K562 (cell line): ENCODE measurements around the gene PDK3. TPM values are rescaled to one million over a fixed set of nuclear protein-coding genes. Genes with fewer than 3 reads are reported as not detected.
A peak's percentile ranks its signal among the peaks of the same experiment; 100 is the strongest.

ENCODE experiments used
- ATAC-seq: fragments of 200-7000 bp; cut with Tn5 transposase; 3 replicates; pipeline ENCODE4 v1.9.1; 2020; ENCODE audit warnings: moderate library complexity
- BruUV-seq: library from RNA; stranded (reverse); fragments of 400-500 nt; replicated peaks from 2 replicates; lab custom pipeline; 2021; lab: Mats Ljungman, UMichigan
- CTCF ChIA-PET: fragments of 300-600 bp; formaldehyde crosslinking; extraction: SDS; loops from one replicate; lab custom pipeline; 2021; ENCODE audit warnings: low intra/inter-chr PET ratio; lab: Yijun Ruan, JAX
- POLR2A ChIA-PET: fragments of 300-600, 350-650 bp; sonication (Branson Sonifier 250); formaldehyde crosslinking; extraction: SDS; loops from one replicate; lab custom pipeline; 2021; ENCODE audit warnings: antibody characterized with exemption, inconsistent platforms; lab: Yijun Ruan, JAX
- DNase-seq, 4 experiments: peaks; one replicate each; pipeline versions ENCODE4 v3.0.0 to v3.0.0-alpha.2; 2011 to 2018; ENCODE audit warnings: low spot score in 3 of 4, mixed read lengths in 3 of 4; ENCODE audit errors: extremely low read depth in 1 of 4
- FAIRE-seq: peaks from 2 replicates; lab custom pipeline; 2011; peaks lifted over from hg19 to GRCh38; lab: Jason Lieb, UNC
- H2AFZ ChIP-seq: 2 replicates; pipeline ENCODE4 v1.6.0; 2011; ENCODE audit warnings: low read depth, low read length, control low read depth, inconsistent platforms
- H3K27ac ChIP-seq: fragments of 200-600 bp; 3 replicates; pipeline ENCODE4 v1.8.0; 2011; ENCODE audit warnings: low read depth, mild to moderate bottlenecking, control low read depth, inconsistent platforms, low read length, moderate library complexity, mixed read lengths; ENCODE audit errors: extremely low read depth
- H3K27me3 ChIP-seq, 2 experiments: fragments of 300-600 bp in 1 of 2; 2 replicates in 1 of 2; 3 replicates in 1 of 2; pipeline versions ENCODE4 v1.6.0 to v1.8.0; 2011; ENCODE audit warnings: inconsistent platforms in 2 of 2, low read length in 2 of 2, mild to moderate bottlenecking in 1 of 2, mixed read lengths in 1 of 2, moderate library complexity in 1 of 2; ENCODE audit not compliant: control insufficient read depth in 2 of 2, insufficient read depth in 2 of 2
- H3K36me3 ChIP-seq: fragments of 300-600 bp; 3 replicates; pipeline ENCODE4 v1.8.0; 2011; ENCODE audit warnings: mild to moderate bottlenecking, low read length, inconsistent platforms; ENCODE audit not compliant: control insufficient read depth, insufficient read depth
- H3K4me1 ChIP-seq, 2 experiments: fragments of 200-600 bp in 1 of 2; replicated peaks in 1 of 2; 2 replicates in 1 of 2; 3 replicates in 1 of 2; pipeline versions ENCODE4 v1.5.1 to v1.8.0; 2011; ENCODE audit warnings: inconsistent platforms in 2 of 2, low read length in 2 of 2, mild to moderate bottlenecking in 1 of 2, mixed read lengths in 1 of 2, moderate library complexity in 1 of 2; ENCODE audit not compliant: control insufficient read depth in 2 of 2, insufficient read depth in 2 of 2
- H3K4me2 ChIP-seq: 2 replicates; pipeline ENCODE4 v1.6.1; 2011; ENCODE audit warnings: low read length, control low read depth, inconsistent platforms, mixed read lengths; ENCODE audit not compliant: insufficient read depth
- H3K4me3 ChIP-seq: fragments of 200-600 bp; sonication (generic), shearing (Covaris generic); 2 replicates; pipeline ENCODE4 v1.5.1; 2016; ENCODE audit warnings: control low read depth, inconsistent platforms
- H3K79me2 ChIP-seq: fragments of 200-600 bp; 3 replicates; pipeline ENCODE4 v1.8.0; 2011; ENCODE audit warnings: low read length, inconsistent platforms; ENCODE audit not compliant: control insufficient read depth, insufficient read depth
- H3K9ac ChIP-seq, 2 experiments: 2 replicates each; pipeline versions ENCODE4 v1.6.0 to v1.6.1; 2011; ENCODE audit warnings: low read depth in 2 of 2, low read length in 2 of 2, control low read depth in 1 of 2, inconsistent platforms in 1 of 2, mild to moderate bottlenecking in 1 of 2, mixed read lengths in 1 of 2; ENCODE audit not compliant: insufficient read depth in 1 of 2
- H3K9me1 ChIP-seq: one replicate; pipeline ENCODE4 v1.6.0; 2011; ENCODE audit warnings: inconsistent platforms, mild to moderate bottlenecking, low read length, moderate library complexity; ENCODE audit not compliant: control insufficient read depth, insufficient read depth
- H3K9me3 ChIP-seq: replicated peaks from 2 replicates; pipeline ENCODE4 v1.5.1; 2011; ENCODE audit warnings: low read depth, low read length, inconsistent platforms; ENCODE audit not compliant: control insufficient read depth, insufficient read depth
- H4K20me1 ChIP-seq: replicated peaks from 2 replicates; pipeline ENCODE4 v1.6.1; 2011; ENCODE audit warnings: low read length, inconsistent platforms, mixed read lengths; ENCODE audit not compliant: control insufficient read depth, insufficient read depth
- CEBPG ChIP-seq, 3 experiments: fragments of 200-800 bp in 1 of 3; sonication (Bioruptor generic) in 1 of 3; sonication (generic) in 1 of 3; formaldehyde crosslinking in 1 of 3; IDR thresholded peaks in 2 of 3; conservative IDR thresholded peaks in 1 of 3; 2 replicates each; pipeline versions ENCODE4 v1.6.1 to v1.8.0; 2016 to 2022; ENCODE audit warnings: missing compliant biosample characterization in 2 of 3, missing genetic modification characterization in 2 of 3, mild to moderate bottlenecking in 1 of 3, missing genetic modification reagents in 1 of 3
- DDX20 ChIP-seq: fragments of 450-650 bp; IDR thresholded peaks from 2 replicates; pipeline ENCODE4 v1.6.1; 2016; ENCODE audit warnings: missing genetic modification characterization, low read depth, mild to moderate bottlenecking, missing compliant biosample characterization, moderate library complexity
- PBX2 ChIP-seq, 2 experiments: IDR thresholded peaks in 1 of 2; conservative IDR thresholded peaks in 1 of 2; 2 replicates each; pipeline ENCODE4 v1.6.1; 2016; ENCODE audit warnings: low read depth in 2 of 2, mild to moderate bottlenecking in 1 of 2, missing compliant biosample characterization in 1 of 2, missing genetic modification characterization in 1 of 2, moderate library complexity in 1 of 2
- RAD21 ChIP-seq, 2 experiments: fragments of 250-450 bp in 1 of 2; fragments of 450-650 bp in 1 of 2; sonication (Bioruptor Pico) in 1 of 2; formaldehyde crosslinking in 1 of 2; IDR thresholded peaks in 1 of 2; conservative IDR thresholded peaks in 1 of 2; 2 replicates each; pipeline versions ENCODE4 v1.4.0 to v1.8.0; 2020 to 2022; ENCODE audit warnings: mild to moderate bottlenecking in 2 of 2, moderate library complexity in 1 of 2
- SAFB ChIP-seq: fragments of 200-400 bp; formaldehyde crosslinking; IDR thresholded peaks from 2 replicates; pipeline ENCODE4 v1.6.1; 2017; ENCODE audit warnings: low read depth, low read length, borderline replicate concordance
- SRSF1 ChIP-seq: fragments of 200-400 bp; formaldehyde crosslinking; IDR thresholded peaks from 2 replicates; pipeline ENCODE4 v1.6.1; 2017; ENCODE audit warnings: mild to moderate bottlenecking, low read depth, low read length, moderate library complexity
- WGBS: fragments of 100-300 bp; shearing (Covaris generic); methylation state at CpG from one replicate; pipeline ENCODE4 v1.1.6; 2016; ENCODE audit warnings: low coverage, mixed read lengths; ENCODE audit not compliant: insufficient coverage; ENCODE audit errors: missing lambda C conversion rate; 5-methylcytosine and 5-hydroxymethylcytosine counted together
- in situ Hi-C: fragments of 300-500 bp; cut with MboI; formaldehyde crosslinking; loops from 4 replicates; pipeline ENCODE4 v1.15.0; 2018; ENCODE audit warnings: inconsistent platforms, mixed read lengths
- intact Hi-C: fragments of 100-400 bp; cut with micrococcal nuclease; formaldehyde crosslinking; loops from 2 replicates; pipeline ENCODE4 v1.14.2; 2022
- polyA plus RNA-seq, 8 experiments: library from polyadenylated mRNA; depleted of rRNA in 4 of 8; stranded (reverse) in 5 of 8; unstranded in 3 of 8; fragments of >200 nt; fragmentation: Nextera tagmentation in 2 of 8; fragmentation: Illumina TruSeq in 1 of 8; extraction: Ambion mirVana in 2 of 8; extraction: Trizol in 1 of 8; gene quantifications; 2 replicates each; pipeline versions ENCODE4 v1.2.1 to v1.2.3, GENCODE V29; 2011 to 2014; ENCODE audit warnings: inconsistent platforms in 1 of 8, missing spikeins in 1 of 8
- total RNA-seq, 7 experiments: library from RNA; depleted of rRNA in 6 of 7; stranded (reverse); fragments of >200 nt in 6 of 7; fragmentation: Illumina TruSeq in 2 of 7; extraction: Trizol in 2 of 7; gene quantifications; 2 replicates each; pipeline versions ENCODE4 v1.2.1 to v1.2.3, GENCODE V29; 2011 to 2021; ENCODE audit warnings: low replicate concordance in 1 of 7

The PDK3 gene
- total and polyA plus RNA-seq, 9 of the 15 experiments (the other 6 are each of a cell fraction or from before 2014, with no cell fraction given) = 0.20 to 4.9 (median 0.95) TPM

DNA sequence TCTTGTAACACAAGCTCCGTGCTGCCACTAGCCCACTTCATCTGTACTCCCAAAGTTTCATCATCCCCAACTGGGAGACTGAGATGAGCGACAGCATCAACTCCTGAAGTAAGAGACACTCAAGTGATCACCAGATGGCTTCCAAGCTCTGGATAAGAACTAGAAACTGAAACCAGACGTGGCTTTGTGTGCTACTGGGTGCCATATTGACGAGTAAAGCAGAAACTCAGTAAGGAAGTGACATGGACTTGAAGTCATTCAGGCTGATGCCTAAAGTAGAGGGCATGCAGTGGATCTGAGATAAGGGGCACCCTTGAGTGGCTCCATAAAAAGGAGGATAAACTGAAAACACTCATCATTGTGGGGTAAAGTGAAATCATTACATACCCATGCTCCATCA, 109.7 kb downstream of the PDK3 start:
- Histone ChIP-seq H3K9me1 (no peaks in the 10 kb centered on the region), H4K20me1 (no peaks in the 10 kb centered on the region), H2AFZ (no peak overlapping the region), H3K79me2 (no peaks in the 10 kb centered on the region), H3K9me3 (no peaks in the 10 kb centered on the region), H3K27me3 (peaks cover 3 to 6% of the 10 kb centered on the region in 2 experiments; a peak in 3 of 5 replicates)
- in situ Hi-C loops = no loop called here
- ATAC-seq = no peak
- CTCF ChIA-PET = no interaction called here
- FAIRE-seq = no peak
- no peak for DNase-seq
- 0% methylated on average over 3 of the region's 4 CpGs for WGBS
- TF ChIP-seq PBX2 (CRISPR knock-in tag; IDR thresholded peaks at IDR 0.05; ENCODE audit: low read depth) = no peak
- no peak for TF ChIP-seq PBX2 (tag; conservative IDR thresholded peaks at IDR 0.05; ENCODE audit: low read depth)
- TF ChIP-seq DDX20 = no peak
- no peak for TF ChIP-seq SRSF1
- TF ChIP-seq RAD21 (CRISPR knock-in tag; conservative IDR thresholded peaks at IDR 0.05 in 1 of 2, IDR thresholded peaks at IDR 0.05 in 1 of 2) = peak in 1 of 2 experiments; percentile 22; a peak in 1 of 4 replicates
- no peak for TF ChIP-seq SAFB
- TF ChIP-seq CEBPG (CRISPR knock-in tag; IDR thresholded peaks at IDR 0.05) = no peak
- peak in 1 of 2 experiments; percentile 42; a peak in 2 of 4 replicates for TF ChIP-seq CEBPG (tag; conservative IDR thresholded peaks at IDR 0.05 in 1 of 2, IDR thresholded peaks at IDR 0.05 in 1 of 2)
- TF ChIP-seq, all 486 proteins: peak for 2
- Histone ChIP-seq H3K4me1 (no peaks in the 10 kb centered on the region), H3K4me3 (no peak overlapping the region), H3K4me2 (no peak overlapping the region), H3K36me3 (no peaks in the 10 kb centered on the region), H3K9ac (no peak overlapping the region), H3K27ac (no peak overlapping the region)
- POLR2A ChIA-PET = no interaction called here
- intact Hi-C loops = no loop called here
- BruUV-seq = no TSS peak
